BJ (cell line): ENCODE measurements around the gene PRKAR1B. TPM values are rescaled to one million over a fixed set of nuclear protein-coding genes. Genes with fewer than 3 reads are reported as not detected.

Experiments used
- CTCF ChIA-PET: fragments of 350-600 bp; formaldehyde crosslinking; extraction: SDS; loops from one replicate; lab custom pipeline; 2021; ENCODE audit warnings: antibody characterized with exemption, inconsistent platforms; lab: Yijun Ruan, JAX
- POLR2A ChIA-PET: fragments of 300-600 bp; sonication (Branson Sonifier 250); formaldehyde crosslinking; extraction: SDS; loops from one replicate; lab custom pipeline; 2021; ENCODE audit warnings: antibody characterized with exemption; lab: Charles Lee
- DNase-seq: peaks from one replicate; pipeline ENCODE4 v3.0.0-alpha.2; 2011; ENCODE audit warnings: low read depth
- H3K27me3 ChIP-seq: 2 replicates; pipeline ENCODE4 v1.6.0; 2011; ENCODE audit warnings: low read length; ENCODE audit not compliant: control insufficient read depth, insufficient read depth
- H3K36me3 ChIP-seq: 2 replicates; pipeline ENCODE4 v1.5.1; 2011; ENCODE audit warnings: low read length; ENCODE audit not compliant: control insufficient read depth, insufficient read depth
- H3K4me3 ChIP-seq: 2 replicates; pipeline ENCODE4 v1.5.1; 2011; ENCODE audit warnings: low read depth, mild to moderate bottlenecking, control low read depth, low read length
- CTCF ChIP-seq: IDR thresholded peaks from 2 replicates; pipeline ENCODE4 v1.5.1; 2011; ENCODE audit warnings: low read depth, mild to moderate bottlenecking, control low read depth, inconsistent platforms, low read length, moderate library complexity; ENCODE audit not compliant: insufficient read depth
- polyA plus RNA-seq: library from polyadenylated mRNA; depleted of rRNA; stranded (reverse); fragments of >200 nt; gene quantifications from 2 replicates; pipeline ENCODE4 v1.2.3, GENCODE V29; 2011

PRKAR1B gene
- polyA plus RNA-seq, 1 experiment, result 7.4 TPM

GRCh38 chr7:665736-666453 is 61.2 kb downstream of the PRKAR1B start:
- no peaks in the 10 kb centered on the region for H3K27me3 ChIP-seq
- TF ChIP-seq CTCF, result peak; percentile 45
- no peak overlapping the region for H3K4me3 ChIP-seq
- DNase-seq, result no peak
- ChIA-PET CTCF (interaction anchor here (0.9 to 1.7 kb wide), 6 partner anchors 16 to 333 kb away, joined by 3 to 8 read pairs (median 3); no protein-coding TSS in a partner anchor), POLR2A (no interaction called here)
- no peaks in the 10 kb centered on the region for H3K36me3 ChIP-seq

GRCh38 chr7:664997-665735 is 61.9 kb downstream of the PRKAR1B start:
- no peaks in the 10 kb centered on the region for H3K27me3 ChIP-seq
- POLR2A ChIA-PET, result no interaction called here
- CTCF ChIA-PET, result interaction anchor here (0.7 to 1.7 kb wide), 7 partner anchors 17 to 400 kb away, joined by 3 to 8 read pairs (median 3); no protein-coding TSS in a partner anchor
- H3K36me3 ChIP-seq, result no peaks in the 10 kb centered on the region
- no peak for TF ChIP-seq CTCF
- no peak overlapping the region for H3K4me3 ChIP-seq
- no peak for DNase-seq

GRCh38 chr7:664402-664775 is 62.7 kb downstream of the PRKAR1B start:
- TF ChIP-seq CTCF, result no peak
- CTCF ChIA-PET, result interaction anchor here (1.1 to 1.7 kb wide), 2 partner anchors 27 to 331 kb away, joined by 3 to 8 read pairs; no protein-coding TSS in a partner anchor
- Histone ChIP-seq H3K27me3 (no peaks in the 10 kb centered on the region), H3K4me3 (no peak overlapping the region), H3K36me3 (no peaks in the 10 kb centered on the region)
- no peak for DNase-seq
- POLR2A ChIA-PET, result no interaction called here

- H3K36me3 ChIP-seq, result no peaks in the 10 kb centered on the region
- POLR2A ChIA-PET, result no interaction called here
- no peak for TF ChIP-seq CTCF
- CTCF ChIA-PET, result interaction anchor here (0.9 kb wide), 1 partner anchor 329 kb away, joined by 4 read pairs; no protein-coding TSS in a partner anchor
- DNase-seq, result no peak
- H3K4me3 ChIP-seq, result no peak overlapping the region
- no peaks in the 10 kb centered on the region for H3K27me3 ChIP-seq
Observed at GRCh38 chr7:662576-662975, 64.5 kb downstream of the PRKAR1B start.

GRCh38 chr7:659996-660395 is 67.1 kb downstream of the PRKAR1B start:
- CTCF ChIA-PET, result no interaction called here
- no peak for DNase-seq
- TF ChIP-seq CTCF, result no peak
- POLR2A ChIA-PET, result no interaction called here
- H3K36me3 ChIP-seq, result no peaks in the 10 kb centered on the region
- H3K27me3 ChIP-seq, result no peaks in the 10 kb centered on the region
- H3K4me3 ChIP-seq, result no peak overlapping the region
